ENCODE measurements around the gene PDLIM1. TPM values are rescaled to one million over a fixed set of nuclear protein-coding genes. Genes with fewer than 3 reads are reported as not detected.

PDLIM1 gene
- total and polyA plus RNA-seq, 8 donors: 41.7 to 289 (median 182) TPM

- TF ChIP-seq EP300 (IDR thresholded peaks at IDR 0.05) (no peak), POLR2AphosphoS5 (IDR thresholded peaks at IDR 0.05) (no peak), POLR2A (IDR thresholded peaks at IDR 0.05) (no peak)
- TF ChIP-seq, protein P1, sequence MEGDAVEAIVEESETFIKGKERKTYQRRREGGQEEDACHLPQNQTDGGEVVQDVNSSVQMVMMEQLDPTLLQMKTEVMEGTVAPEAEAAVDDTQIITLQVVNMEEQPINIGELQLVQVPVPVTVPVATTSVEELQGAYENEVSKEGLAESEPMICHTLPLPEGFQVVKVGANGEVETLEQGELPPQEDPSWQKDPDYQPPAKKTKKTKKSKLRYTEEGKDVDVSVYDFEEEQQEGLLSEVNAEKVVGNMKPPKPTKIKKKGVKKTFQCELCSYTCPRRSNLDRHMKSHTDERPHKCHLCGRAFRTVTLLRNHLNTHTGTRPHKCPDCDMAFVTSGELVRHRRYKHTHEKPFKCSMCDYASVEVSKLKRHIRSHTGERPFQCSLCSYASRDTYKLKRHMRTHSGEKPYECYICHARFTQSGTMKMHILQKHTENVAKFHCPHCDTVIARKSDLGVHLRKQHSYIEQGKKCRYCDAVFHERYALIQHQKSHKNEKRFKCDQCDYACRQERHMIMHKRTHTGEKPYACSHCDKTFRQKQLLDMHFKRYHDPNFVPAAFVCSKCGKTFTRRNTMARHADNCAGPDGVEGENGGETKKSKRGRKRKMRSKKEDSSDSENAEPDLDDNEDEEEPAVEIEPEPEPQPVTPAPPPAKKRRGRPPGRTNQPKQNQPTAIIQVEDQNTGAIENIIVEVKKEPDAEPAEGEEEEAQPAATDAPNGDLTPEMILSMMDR (IDR thresholded peaks at IDR 0.05): no peak
- intact Hi-C loops (cut with DNase I; ENCODE audit: low total_unique reads): no loop called here
- Histone ChIP-seq H3K9me3 (no peaks in the 10 kb centered on the region), H3K4me3 (no peak overlapping the region), H3K27me3 (no peaks in the 10 kb centered on the region), H3K27ac (peak overlapping the region in 4 of 5 donors; percentile 26 to 92 (median 88)), H3K4me1 (peaks cover 5 to 49% (median 24%) of the 10 kb centered on the region in 4 donors), H3K36me3 (peaks cover 20 to 99% (median 85%) of the 10 kb centered on the region in 4 donors)
- DNase-seq: no peak
- 93 to 98% (median 95%) methylated on average over 9 of the region's 9 CpGs for WGBS, 5 donors
These were observed 45.9 kb upstream of the PDLIM1 start for GRCh38 chr10:95336702-95337101.

- DNase-seq: no peak
- peak overlapping the region in 4 of 5 donors; percentile 86 to 92 (median 88) for H3K27ac ChIP-seq
- peaks cover 10 to 54% (median 26%) of the 10 kb centered on the region in 4 donors for H3K4me1 ChIP-seq
- 91 to 97% (median 94%) methylated on average over 17 to 19 of the region's 19 CpGs for WGBS, 5 donors
- no peaks in the 10 kb centered on the region for H3K27me3 ChIP-seq
- intact Hi-C loops (cut with DNase I; ENCODE audit: low total_unique reads): no loop called here
- TF ChIP-seq POLR2AphosphoS5 (IDR thresholded peaks at IDR 0.05) (no peak), POLR2A (IDR thresholded peaks at IDR 0.05) (no peak), EP300 (IDR thresholded peaks at IDR 0.05) (no peak)
- TF ChIP-seq, protein P1 (IDR thresholded peaks at IDR 0.05): no peak
- H3K4me3 ChIP-seq: no peak overlapping the region
- no peaks in the 10 kb centered on the region for H3K9me3 ChIP-seq
- peaks cover 20 to 99% (median 82%) of the 10 kb centered on the region in 4 donors for H3K36me3 ChIP-seq
These were observed 45.3 kb upstream of the PDLIM1 start for GRCh38 chr10:95335933-95336699.

GRCh38 chr10:95334805-95335144 lies 44.0 kb upstream of the PDLIM1 start:
- peaks cover 15 to 99% (median 70%) of the 10 kb centered on the region in 4 donors for H3K36me3 ChIP-seq
- no peak for DNase-seq
- no peaks in the 10 kb centered on the region for H3K27me3 ChIP-seq
- no peaks in the 10 kb centered on the region for H3K9me3 ChIP-seq
- H3K4me3 ChIP-seq: no peak overlapping the region
- WGBS, 5 donors: 63 to 86% (median 77%) methylated on average over 2 to 3 of the region's 3 CpGs
- intact Hi-C loops (cut with DNase I; ENCODE audit: low total_unique reads): no loop called here
- peaks cover 10 to 67% (median 35%) of the 10 kb centered on the region in 4 donors for H3K4me1 ChIP-seq
- TF ChIP-seq POLR2AphosphoS5 (IDR thresholded peaks at IDR 0.05): no peak
- TF ChIP-seq, protein P1 (IDR thresholded peaks at IDR 0.05): no peak
- TF ChIP-seq EP300 (IDR thresholded peaks at IDR 0.05): no peak
- TF ChIP-seq POLR2A (IDR thresholded peaks at IDR 0.05): no peak
- H3K27ac ChIP-seq: peak overlapping the region; percentile 80 to 92 (median 88)

- Histone ChIP-seq H3K27me3 (no peaks in the 10 kb centered on the region), H3K27ac (peak overlapping the region; percentile 55 to 92 (median 88)), H3K4me1 (peaks cover 10 to 72% (median 37%) of the 10 kb centered on the region in 4 donors), H3K4me3 (no peak overlapping the region), H3K36me3 (peaks cover 15 to 99% (median 65%) of the 10 kb centered on the region in 4 donors), H3K9me3 (no peaks in the 10 kb centered on the region)
- peak; percentile 56 to 65 for DNase-seq
- peak; percentile 67 to 76 (median 74) for TF ChIP-seq POLR2AphosphoS5 (IDR thresholded peaks at IDR 0.05)
- no peak for TF ChIP-seq POLR2A (IDR thresholded peaks at IDR 0.05)
- WGBS, 5 donors: 55 to 65% (median 62%) methylated on average over 12 of the region's 12 CpGs
- intact Hi-C loops (cut with DNase I; ENCODE audit: low total_unique reads): no loop called here
These were observed 43.4 kb upstream of the PDLIM1 start for GRCh38 chr10:95333997-95334804.
